Effector CD8-positive, alpha-beta T cell (primary cell): ENCODE results near the gene ARHGEF16.
A peak's percentile ranks its signal among the peaks of the same experiment; 100 is the strongest.

Experiments
- DNase-seq: peaks from one replicate; lab custom pipeline; 2025; lab: John Stamatoyannopoulos, UW

Gene ARHGEF16

GRCh38 chr1:3518256-3518655, 63.8 kb downstream of the ARHGEF16 start:
- DNase-seq, result peak; percentile 16

- no peak for DNase-seq
Measured at GRCh38 chr1:3518756-3519155, 64.3 kb downstream of the ARHGEF16 start.

- no peak for DNase-seq
Measured at GRCh38 chr1:3519301-3519885, 64.9 kb downstream of the ARHGEF16 start.

- DNase-seq, result no peak
Measured at GRCh38 chr1:3520419-3521378, 66.2 kb downstream of the ARHGEF16 start.

- no peak for DNase-seq
Measured at GRCh38 chr1:3521426-3521825, 67.0 kb downstream of the ARHGEF16 start.

- no peak for DNase-seq
Measured at GRCh38 chr1:3522112-3522511, 67.6 kb downstream of the ARHGEF16 start.

GRCh38 chr1:3522564-3523265, 68.2 kb downstream of the ARHGEF16 start:
- DNase-seq, result no peak

- DNase-seq, result no peak
Measured at GRCh38 chr1:3523980-3524379, 69.5 kb downstream of the ARHGEF16 start.

- no peak for DNase-seq
Measured at GRCh38 chr1:3524556-3525203, 70.2 kb downstream of the ARHGEF16 start.

- DNase-seq, result no peak
Measured at GRCh38 chr1:3525551-3526482, 71.4 kb downstream of the ARHGEF16 start.

- DNase-seq, result no peak
Measured at GRCh38 chr1:3527774-3528173, 73.3 kb downstream of the ARHGEF16 start.

GRCh38 chr1:3529099-3529729, 74.7 kb downstream of the ARHGEF16 start:
- no peak for DNase-seq

- DNase-seq, result no peak
Measured at GRCh38 chr1:3530086-3530925, 75.8 kb downstream of the ARHGEF16 start.
